DOHH2 (cell line): ENCODE results near the gene DAZAP2.

ENCODE experiments used
- EZH2phosphoT487 ChIP-seq: fragments of 200-600 bp; sonication (generic); IDR thresholded peaks from 2 replicates; pipeline ENCODE4 v1.6.1; 2017; ENCODE audit warnings: borderline replicate concordance, mild to moderate bottlenecking, antibody characterized with exemption, low read length, moderate library complexity, mixed read lengths
- TF ChIP-seq, protein P1 (sequence below): fragments of 200-600 bp; sonication (generic); IDR thresholded peaks from one replicate; pipeline ENCODE4 v1.5.1; 2014; ENCODE audit warnings: antibody characterized with exemption, mild to moderate bottlenecking, low read depth, low read length; ENCODE audit not compliant: poor library complexity, severe bottlenecking

DNA sequence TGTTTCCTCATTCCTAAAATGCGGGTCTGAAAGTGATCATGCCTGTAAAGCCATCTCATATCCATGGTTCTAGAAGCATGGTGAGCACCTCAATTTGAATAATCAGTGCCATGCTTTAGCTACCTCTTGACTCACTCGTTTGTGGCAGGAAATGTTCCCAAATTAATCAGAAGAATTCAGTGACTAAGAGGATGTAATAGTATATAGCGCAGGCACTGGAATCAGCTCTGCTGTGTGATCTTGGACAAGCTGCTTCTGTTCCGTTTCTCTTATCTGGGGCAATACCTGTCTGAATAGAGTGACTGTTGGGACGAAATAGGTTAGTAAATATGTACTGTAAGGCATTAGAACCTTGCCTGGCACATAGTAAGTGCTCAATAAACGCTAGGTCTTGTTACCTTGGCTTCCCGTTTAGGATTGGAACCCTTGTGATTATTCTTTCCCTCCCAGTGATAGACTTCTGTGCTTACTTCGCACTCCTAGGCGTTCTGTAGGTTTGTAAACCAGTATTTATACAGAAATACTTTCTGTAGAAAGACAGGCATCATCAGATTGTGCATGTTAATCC is 32.4 kb downstream of the DAZAP2 start:
- TF ChIP-seq, protein P1, sequence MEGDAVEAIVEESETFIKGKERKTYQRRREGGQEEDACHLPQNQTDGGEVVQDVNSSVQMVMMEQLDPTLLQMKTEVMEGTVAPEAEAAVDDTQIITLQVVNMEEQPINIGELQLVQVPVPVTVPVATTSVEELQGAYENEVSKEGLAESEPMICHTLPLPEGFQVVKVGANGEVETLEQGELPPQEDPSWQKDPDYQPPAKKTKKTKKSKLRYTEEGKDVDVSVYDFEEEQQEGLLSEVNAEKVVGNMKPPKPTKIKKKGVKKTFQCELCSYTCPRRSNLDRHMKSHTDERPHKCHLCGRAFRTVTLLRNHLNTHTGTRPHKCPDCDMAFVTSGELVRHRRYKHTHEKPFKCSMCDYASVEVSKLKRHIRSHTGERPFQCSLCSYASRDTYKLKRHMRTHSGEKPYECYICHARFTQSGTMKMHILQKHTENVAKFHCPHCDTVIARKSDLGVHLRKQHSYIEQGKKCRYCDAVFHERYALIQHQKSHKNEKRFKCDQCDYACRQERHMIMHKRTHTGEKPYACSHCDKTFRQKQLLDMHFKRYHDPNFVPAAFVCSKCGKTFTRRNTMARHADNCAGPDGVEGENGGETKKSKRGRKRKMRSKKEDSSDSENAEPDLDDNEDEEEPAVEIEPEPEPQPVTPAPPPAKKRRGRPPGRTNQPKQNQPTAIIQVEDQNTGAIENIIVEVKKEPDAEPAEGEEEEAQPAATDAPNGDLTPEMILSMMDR: no peak
- TF ChIP-seq EZH2phosphoT487: no peak; the same call in 1 of the 2 replicates
